Spinal cord (tissue), 10 donors: Measurements from ENCODE around the gene ACOXL. TPM values are rescaled to one million over a fixed set of nuclear protein-coding genes. Genes with fewer than 3 reads are reported as not detected.

Experiments used
- DNase-seq, 6 donors: peaks; one replicate each; pipeline versions ENCODE4 v3.0.0 to v3.0.0-alpha.2; 2013 to 2015; ENCODE audit warnings: low spot score in 6 of 6, low read depth in 4 of 6
- H3K27ac ChIP-seq: one replicate; pipeline ENCODE4 v1.5.1; 2013; ENCODE audit warnings: low read depth, low read length, control low read depth
- H3K27me3 ChIP-seq: one replicate; pipeline ENCODE4 v1.6.1; 2013; ENCODE audit warnings: low read length; ENCODE audit not compliant: control insufficient read depth, insufficient read depth
- H3K36me3 ChIP-seq: one replicate; pipeline ENCODE4 v1.6.1; 2013; ENCODE audit warnings: low read length; ENCODE audit not compliant: control insufficient read depth, insufficient read depth
- H3K4me1 ChIP-seq: one replicate; pipeline ENCODE4 v1.6.1; 2013; ENCODE audit warnings: low read length; ENCODE audit not compliant: control insufficient read depth, insufficient read depth
- H3K4me3 ChIP-seq: one replicate; pipeline ENCODE4 v1.5.1; 2013; ENCODE audit warnings: low read depth, low read length, control low read depth
- H3K9me3 ChIP-seq: one replicate; pipeline ENCODE4 v1.6.1; 2013; ENCODE audit warnings: low read length; ENCODE audit not compliant: control insufficient read depth, insufficient read depth
- WGBS: methylation state at CpG from one replicate; pipeline ENCODE4 v1.1.5; 2013; ENCODE audit warnings: missing lambda C conversion rate; ENCODE audit not compliant: insufficient coverage; 5-methylcytosine and 5-hydroxymethylcytosine counted together
- polyA plus RNA-seq, 2 donors: library from polyadenylated mRNA; unstranded; fragments of 120-200 nt; gene quantifications; one replicate each; pipeline ENCODE4 v1.2.1, GENCODE V29; 2013; ENCODE audit not compliant: insufficient read length in 2 of 2
- total RNA-seq, 2 donors: library from RNA; depleted of rRNA in 1 of 2; stranded (reverse); fragments of 120-200 nt in 1 of 2; fragments of >200 nt in 1 of 2; gene quantifications; one replicate each; pipeline versions ENCODE4 v1.2.3 to v1.2.4, GENCODE V29; 2013 to 2014
- donor health status: healthy.

The ACOXL gene
- total and polyA plus RNA-seq, 4 donors = 0.06 to 0.45 (median 0.26) TPM

DNA sequence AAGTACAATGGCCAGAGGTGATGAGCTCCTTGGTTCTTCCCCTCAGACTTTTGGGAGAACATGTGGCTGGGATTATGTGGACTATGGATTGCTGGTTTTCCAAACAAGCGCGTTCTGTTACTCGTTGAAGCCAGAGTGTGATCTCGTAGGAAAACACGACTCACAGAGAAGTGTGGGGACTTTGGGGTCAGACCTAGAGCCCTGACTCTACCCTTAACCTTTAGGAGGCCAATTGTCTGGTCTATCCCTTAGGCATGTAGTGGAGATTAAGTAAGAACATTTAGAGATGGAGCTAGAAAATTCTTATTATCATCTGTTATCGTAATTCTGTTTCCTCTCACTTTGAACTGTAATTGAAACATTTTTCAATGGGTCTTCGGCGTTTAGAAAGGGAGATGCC is 424.2 kb downstream of the ACOXL start:
- no peak for DNase-seq
- 82% methylated on average over 5 of the region's 8 CpGs for WGBS
- Histone ChIP-seq H3K27ac (no peak overlapping the region), H3K36me3 (peaks cover 5% of the 10 kb centered on the region), H3K4me1 (peaks cover 30% of the 10 kb centered on the region), H3K27me3 (no peaks in the 10 kb centered on the region), H3K9me3 (no peaks in the 10 kb centered on the region), H3K4me3 (no peak overlapping the region)

DNA sequence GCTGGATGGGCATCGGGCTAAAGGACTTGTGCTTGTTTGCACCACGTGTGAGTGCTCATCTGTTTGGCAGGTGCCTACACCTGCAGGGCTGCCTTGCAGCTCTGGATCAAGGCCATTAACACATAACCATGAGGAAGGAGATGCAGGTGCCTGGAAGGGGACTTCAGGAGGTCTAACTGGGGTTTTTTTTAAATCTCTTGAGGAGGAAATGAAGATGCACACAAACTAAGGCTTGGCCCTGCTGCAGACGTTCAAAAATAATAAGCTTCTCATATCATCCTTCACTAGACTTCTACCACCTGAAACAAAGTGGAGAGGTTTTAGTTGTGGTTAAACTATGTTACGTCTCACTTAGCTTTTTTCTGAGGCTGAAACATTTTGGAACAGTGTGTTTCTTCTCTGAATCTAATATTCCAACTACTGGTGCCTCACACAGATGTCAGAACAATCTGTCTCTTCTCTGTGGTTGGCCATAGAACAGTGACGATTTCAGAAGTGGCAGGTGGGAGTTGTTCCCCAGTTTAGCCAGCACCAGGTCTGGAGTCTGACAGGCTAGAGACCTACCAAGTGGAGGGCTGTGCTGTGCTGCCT is 424.8 kb downstream of the ACOXL start:
- Histone ChIP-seq H3K36me3 (peaks cover 3% of the 10 kb centered on the region), H3K4me3 (no peak overlapping the region), H3K27me3 (no peaks in the 10 kb centered on the region), H3K27ac (no peak overlapping the region), H3K4me1 (peaks cover 36% of the 10 kb centered on the region), H3K9me3 (no peaks in the 10 kb centered on the region)
- no peak for DNase-seq
- 83% methylated on average over 2 of the region's 5 CpGs for WGBS

DNA sequence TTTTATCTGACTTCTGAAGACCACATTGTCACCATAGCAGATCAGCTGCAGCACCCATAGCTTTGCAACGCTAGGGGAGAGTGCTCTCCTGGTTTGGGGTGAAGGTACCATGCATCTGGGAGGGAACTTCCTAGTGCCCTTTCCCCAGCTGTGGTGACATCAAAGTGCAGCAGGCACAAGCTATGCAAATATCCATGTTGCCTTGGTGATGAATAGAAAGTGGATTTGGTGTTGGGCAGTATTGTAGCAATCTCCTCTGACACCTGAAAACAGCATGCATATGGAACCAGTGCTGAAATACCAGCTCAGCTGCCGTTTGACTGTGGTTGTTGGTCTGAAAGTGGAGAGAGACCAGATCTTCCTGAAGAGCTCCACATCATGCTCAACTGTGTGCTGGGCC is 425.4 kb downstream of the ACOXL start:
- Histone ChIP-seq H3K4me1 (peaks cover 37% of the 10 kb centered on the region), H3K27me3 (no peaks in the 10 kb centered on the region), H3K4me3 (no peak overlapping the region), H3K9me3 (no peaks in the 10 kb centered on the region), H3K36me3 (no peaks in the 10 kb centered on the region), H3K27ac (no peak overlapping the region)
- WGBS = 82% methylated on average over 2 of the region's 2 CpGs
- no peak for DNase-seq

DNA sequence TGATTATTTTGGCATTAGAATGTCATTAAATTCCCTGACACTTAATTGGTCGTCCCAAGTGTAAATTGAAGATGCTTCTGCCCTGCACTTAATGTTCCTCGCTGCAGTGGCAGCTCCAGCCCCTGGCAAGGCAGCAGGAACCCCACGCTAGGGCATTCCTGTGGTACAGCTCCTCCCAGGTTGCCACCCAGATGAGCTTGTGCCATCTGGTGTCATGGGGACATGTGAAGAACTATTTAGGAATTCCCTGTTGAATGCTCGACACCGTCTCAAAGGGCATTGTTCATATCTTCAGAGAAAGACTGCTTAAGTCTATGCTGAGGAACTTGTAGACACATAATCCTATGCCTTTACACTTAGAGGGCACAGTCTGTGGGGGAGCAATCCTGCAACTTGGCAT is 427.3 kb downstream of the ACOXL start:
- no peak for DNase-seq
- no peak overlapping the region for H3K4me3 ChIP-seq
- peaks cover 41% of the 10 kb centered on the region for H3K4me1 ChIP-seq
- no peaks in the 10 kb centered on the region for H3K36me3 ChIP-seq
- no peaks in the 10 kb centered on the region for H3K27me3 ChIP-seq
- 59% methylated on average over 5 of the region's 5 CpGs for WGBS
- no peak overlapping the region for H3K27ac ChIP-seq
- no peaks in the 10 kb centered on the region for H3K9me3 ChIP-seq

DNA sequence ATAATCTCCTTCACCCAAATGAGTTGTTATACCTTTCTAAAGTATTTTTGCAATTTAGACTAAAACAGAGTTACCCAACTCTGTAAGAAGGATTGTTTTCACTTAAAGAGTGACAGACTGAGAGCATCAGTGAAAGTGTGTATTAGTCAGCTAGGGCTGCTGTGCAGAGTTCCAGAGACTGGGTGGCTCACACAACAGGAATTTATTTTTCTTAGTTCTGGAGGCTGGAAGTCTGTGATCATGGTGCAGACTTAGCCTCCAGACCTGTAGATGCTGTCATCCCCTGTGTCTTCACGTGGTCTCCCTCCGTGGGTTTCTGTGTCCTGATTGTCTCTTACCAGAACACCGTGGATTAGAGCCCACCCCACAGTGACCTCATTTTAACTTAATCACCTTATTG is 428.4 kb downstream of the ACOXL start:
- H3K9me3 ChIP-seq = no peaks in the 10 kb centered on the region
- WGBS = 89% methylated on average over 3 of the region's 3 CpGs
- no peak for DNase-seq
- H3K27me3 ChIP-seq = no peaks in the 10 kb centered on the region
- no peak overlapping the region for H3K27ac ChIP-seq
- H3K4me3 ChIP-seq = no peak overlapping the region
- peaks cover 4% of the 10 kb centered on the region for H3K36me3 ChIP-seq
- peaks cover 36% of the 10 kb centered on the region for H3K4me1 ChIP-seq

DNA sequence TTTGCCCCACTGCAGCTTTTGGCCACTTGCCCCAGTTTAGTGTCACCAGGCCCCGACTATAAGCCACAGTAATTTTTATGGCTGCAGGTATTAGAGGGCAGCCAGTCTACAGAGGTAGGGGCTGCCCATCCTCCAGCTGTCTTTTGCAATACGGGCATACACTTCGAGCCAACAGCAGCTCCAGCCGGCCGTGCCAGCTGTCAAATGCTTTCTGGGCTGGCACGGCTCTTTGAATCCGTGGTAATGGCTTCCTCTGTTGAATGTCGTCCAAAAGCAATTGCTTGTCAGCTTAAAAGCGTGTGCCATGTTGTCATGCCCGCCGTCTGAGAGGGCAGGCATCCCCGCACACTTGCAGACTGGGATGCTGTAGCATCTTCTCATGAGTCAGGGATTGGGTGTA is 429.6 kb downstream of the ACOXL start:
- 16% methylated on average over 9 of the region's 12 CpGs for WGBS
- Histone ChIP-seq H3K9me3 (no peaks in the 10 kb centered on the region), H3K4me1 (peaks cover 36% of the 10 kb centered on the region), H3K27ac (no peak overlapping the region), H3K4me3 (no peak overlapping the region), H3K27me3 (no peaks in the 10 kb centered on the region), H3K36me3 (peaks cover 8% of the 10 kb centered on the region)
- peak; percentile 59 to 97 (median 75) for DNase-seq

DNA sequence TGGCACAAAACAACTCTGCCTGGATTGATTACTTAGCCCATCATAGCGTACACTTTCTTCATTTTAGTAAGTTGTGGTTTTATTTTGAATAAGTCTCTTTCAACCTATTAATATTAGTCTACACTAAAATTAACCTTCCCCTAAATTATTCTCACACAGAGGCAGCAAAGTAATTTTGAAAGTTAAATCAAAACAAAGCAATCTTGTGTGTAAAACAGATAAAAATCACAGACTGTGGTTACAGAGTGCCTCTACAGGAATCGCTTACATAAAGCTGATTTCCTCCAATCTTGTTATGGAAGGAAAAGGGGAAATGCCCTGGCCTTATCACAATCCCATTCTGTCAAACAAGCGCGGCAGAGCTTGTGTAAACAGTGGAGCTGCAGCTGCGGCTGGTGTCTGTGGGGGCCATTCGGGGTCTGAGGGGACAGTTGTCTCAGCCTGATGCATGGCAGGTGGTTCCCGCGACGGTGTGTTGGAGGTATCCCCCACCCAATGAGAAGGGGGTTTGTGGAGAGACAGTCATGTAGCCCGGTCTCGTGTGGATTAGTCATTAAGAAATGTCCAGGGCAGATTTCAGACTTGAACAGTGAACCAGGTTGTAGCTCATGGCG is 430.5 kb downstream of the ACOXL start:
- Histone ChIP-seq H3K9me3 (no peaks in the 10 kb centered on the region), H3K4me3 (no peak overlapping the region), H3K27ac (no peak overlapping the region), H3K4me1 (peaks cover 36% of the 10 kb centered on the region), H3K36me3 (peaks cover 8% of the 10 kb centered on the region), H3K27me3 (no peaks in the 10 kb centered on the region)
- 67% methylated on average over 8 of the region's 12 CpGs for WGBS
- no peak for DNase-seq

DNA sequence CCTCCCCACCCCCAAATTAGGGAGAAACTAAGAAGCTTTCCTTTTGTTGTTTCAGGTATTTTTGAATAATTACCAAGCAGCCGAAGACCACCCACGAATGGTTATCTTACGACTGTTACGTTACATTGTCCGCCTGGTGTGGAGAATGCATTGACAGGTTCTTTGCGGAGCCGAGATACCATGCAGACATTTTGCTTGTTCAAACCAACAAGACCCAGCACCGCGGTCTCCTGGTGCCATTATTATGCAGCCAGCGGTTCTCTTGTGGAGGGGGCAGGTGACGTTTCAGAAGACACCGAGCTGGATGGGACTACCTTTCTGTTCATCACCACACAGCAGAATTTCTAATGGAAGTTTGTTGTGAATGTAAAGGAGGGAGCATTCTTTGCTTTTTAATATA is 431.7 kb downstream of the ACOXL start:
- Histone ChIP-seq H3K4me1 (peaks cover 32% of the 10 kb centered on the region), H3K27me3 (no peaks in the 10 kb centered on the region), H3K9me3 (no peaks in the 10 kb centered on the region), H3K4me3 (no peak overlapping the region), H3K27ac (no peak overlapping the region), H3K36me3 (peaks cover 8% of the 10 kb centered on the region)
- WGBS = 94% methylated on average over 6 of the region's 12 CpGs
- no peak for DNase-seq

DNA sequence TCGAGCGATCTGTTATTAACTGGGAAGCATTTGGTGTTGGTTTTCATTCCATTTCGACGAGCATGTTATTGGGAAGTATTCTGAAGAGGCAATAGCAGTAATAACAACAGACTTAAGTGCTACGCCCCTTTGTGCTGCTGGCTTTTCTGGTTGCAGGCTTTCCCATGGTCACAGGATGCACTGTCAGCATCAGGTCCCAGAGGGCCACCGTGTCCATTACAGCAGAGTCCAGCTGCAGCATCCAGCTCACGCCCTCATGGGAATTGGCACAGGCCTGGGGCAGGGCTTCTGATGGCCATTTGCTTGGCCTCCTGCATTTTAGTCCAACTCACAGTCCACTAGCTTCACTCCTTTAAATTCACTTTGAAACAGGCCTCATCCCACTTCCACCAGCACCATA is 432.7 kb downstream of the ACOXL start:
- Histone ChIP-seq H3K4me1 (peaks cover 22% of the 10 kb centered on the region), H3K4me3 (no peak overlapping the region), H3K27me3 (no peaks in the 10 kb centered on the region), H3K9me3 (no peaks in the 10 kb centered on the region), H3K27ac (no peak overlapping the region), H3K36me3 (peaks cover 8% of the 10 kb centered on the region)
- WGBS = 83% methylated on average over 7 of the region's 7 CpGs
- DNase-seq = no peak

DNA sequence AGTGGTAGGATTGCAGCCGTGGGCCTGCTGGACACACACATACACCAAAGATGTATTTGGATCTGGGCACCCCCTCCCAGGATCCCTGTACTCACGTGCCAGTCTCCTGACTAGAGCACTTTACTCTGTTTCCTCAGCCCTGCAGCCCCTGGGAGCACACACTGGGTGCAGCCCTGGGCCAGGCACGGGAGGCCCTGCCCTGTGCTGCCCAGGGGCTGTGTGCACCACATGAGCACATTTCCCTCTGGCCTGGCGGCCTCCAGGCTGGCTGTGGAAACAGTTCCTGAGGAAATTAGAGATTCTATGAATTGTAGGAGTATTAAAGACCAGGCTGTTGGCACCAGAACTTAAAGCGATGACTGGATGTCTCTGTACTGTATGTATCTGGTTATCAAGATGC is 433.7 kb downstream of the ACOXL start:
- Histone ChIP-seq H3K9me3 (no peaks in the 10 kb centered on the region), H3K27me3 (no peaks in the 10 kb centered on the region), H3K27ac (no peak overlapping the region), H3K4me1 (peaks cover 15% of the 10 kb centered on the region), H3K36me3 (peaks cover 8% of the 10 kb centered on the region), H3K4me3 (no peak overlapping the region)
- no peak for DNase-seq
- WGBS = 98% methylated on average over 4 of the region's 5 CpGs
